Activated T-helper 1 cell treated with anti-CD3 and anti-CD28 coated beads, Interleukin-12 subunit alpha, Interleukin-12 subunit beta, Interleukin-2, Interleukin-4 antibody, amounts not matched to agents 30 ng/mL and 10 ng/mL and 1 ng/mL, durations not matched to agents 14 hours and 24 hours and 36 hours (primary cell): ENCODE data around the gene TRNP1. TPM values are rescaled to one million over a fixed set of nuclear protein-coding genes. Genes with fewer than 3 reads are reported as not detected.
"Not testable (repeated sequence)": the region's sequence is repeated elsewhere in the genome, so short reads cannot be mapped to it uniquely, and the experiment has no call there.

Experiments used
- DNase-seq: peaks from one replicate; pipeline ENCODE4 v3.0.0; 2021; ENCODE audit warnings: low spot score
- H3K27ac Mint-ChIP-seq: one replicate; pipeline ENCODE4 v1.8.0; 2021; ENCODE audit warnings: mild to moderate bottlenecking, mixed read lengths
- H3K27me3 Mint-ChIP-seq: one replicate; pipeline ENCODE4 v1.8.0; 2022; ENCODE audit warnings: mild to moderate bottlenecking, moderate library complexity, mixed read lengths; ENCODE audit not compliant: insufficient read depth
- H3K36me3 Mint-ChIP-seq: one replicate; pipeline ENCODE4 v1.8.0; 2021; ENCODE audit warnings: low read depth, mixed read lengths
- H3K4me1 Mint-ChIP-seq: one replicate; pipeline ENCODE4 v1.8.0; 2021; ENCODE audit warnings: low read depth, mixed read lengths
- H3K4me3 Mint-ChIP-seq: one replicate; pipeline ENCODE4 v1.8.0; 2021; ENCODE audit warnings: mild to moderate bottlenecking, moderate library complexity, mixed read lengths
- H3K9me3 Mint-ChIP-seq: one replicate; pipeline ENCODE4 v1.8.0; 2021; ENCODE audit warnings: mixed read lengths
- intact Hi-C: fragments of 100-400 bp; cut with micrococcal nuclease; formaldehyde crosslinking; loops from one replicate; pipeline ENCODE4 v1.15.1; 2024
- total RNA-seq: library from RNA; stranded (reverse); gene quantifications from 2 replicates; pipeline ENCODE4 v1.2.3, GENCODE V29; 2022

The TRNP1 gene
- total RNA-seq, 1 donor from 2014 or later = 2.0 TPM

GRCh38 chr1:26981146-26981846 lies 12.2 kb upstream of the TRNP1 start:
- Mint-ChIP-seq H3K27ac (no peak overlapping the region), H3K9me3 (no peaks in the 10 kb centered on the region), H3K27me3 (peaks cover 21% of the 10 kb centered on the region)

GRCh38 chr1:26983863-26984262 lies 9.6 kb upstream of the TRNP1 start:
- no peaks in the 10 kb centered on the region for H3K9me3 Mint-ChIP-seq
- H3K27me3 Mint-ChIP-seq = peaks cover 23% of the 10 kb centered on the region
- no peaks in the 10 kb centered on the region for H3K36me3 Mint-ChIP-seq
- no peak overlapping the region for H3K4me3 Mint-ChIP-seq
- intact Hi-C loops = no loop called here
- no peak overlapping the region for H3K27ac Mint-ChIP-seq
- no peaks in the 10 kb centered on the region for H3K4me1 Mint-ChIP-seq
- DNase-seq = no peak

More at GRCh38 chr1:26981146-26981846, 12.2 kb upstream of the TRNP1 start:
- DNase-seq = no peak
- no peak overlapping the region for H3K4me3 Mint-ChIP-seq
- intact Hi-C loops = no loop called here
- no peaks in the 10 kb centered on the region for H3K4me1 Mint-ChIP-seq
- H3K36me3 Mint-ChIP-seq = no peaks in the 10 kb centered on the region

- Mint-ChIP-seq H3K4me3 (no peak overlapping the region), H3K27ac (no peak overlapping the region), H3K36me3 (no peaks in the 10 kb centered on the region), H3K9me3 (no peaks in the 10 kb centered on the region), H3K27me3 (peaks cover 21% of the 10 kb centered on the region), H3K4me1 (no peaks in the 10 kb centered on the region)
- DNase-seq = no peak
- intact Hi-C loops = no loop called here
Measured at GRCh38 chr1:26984291-26984690, 9.2 kb upstream of the TRNP1 start.

- Mint-ChIP-seq H3K36me3 (no peaks in the 10 kb centered on the region), H3K27me3 (peaks cover 35% of the 10 kb centered on the region), H3K27ac (no peak overlapping the region), H3K9me3 (no peaks in the 10 kb centered on the region), H3K4me3 (no peak overlapping the region), H3K4me1 (peaks cover 3% of the 10 kb centered on the region)
- intact Hi-C loops = no loop called here
- DNase-seq = no peak
Measured at GRCh38 chr1:26986658-26987057, 6.8 kb upstream of the TRNP1 start.

GRCh38 chr1:26989403-26990109 lies 3.9 kb upstream of the TRNP1 start:
- DNase-seq, H3K36me3 Mint-ChIP-seq, H3K9me3 Mint-ChIP-seq, H3K4me3 Mint-ChIP-seq, H3K27ac Mint-ChIP-seq: not testable (repeated sequence)
- peaks cover 43% of the 10 kb centered on the region for H3K27me3 Mint-ChIP-seq
- intact Hi-C loops = loop anchor here (5.0 kb wide), 1 partner anchor 757 kb away; the partner anchor contains the start of gene CEP85
- peaks cover 12% of the 10 kb centered on the region for H3K4me1 Mint-ChIP-seq

GRCh38 chr1:26991310-26992116 lies 2.0 kb upstream of the TRNP1 start:
- Mint-ChIP-seq H3K27ac (no peak overlapping the region), H3K27me3 (peaks cover 54% of the 10 kb centered on the region), H3K36me3 (no peaks in the 10 kb centered on the region), H3K4me3 (peak overlapping the region; percentile 51), H3K9me3 (no peaks in the 10 kb centered on the region), H3K4me1 (peaks cover 12% of the 10 kb centered on the region)
- DNase-seq = no peak
- intact Hi-C loops = loop anchor here (5.0 kb wide), 1 partner anchor 759 kb away; the partner anchor contains the start of gene CEP85

GRCh38 chr1:26994020-26994786 lies 711 bp downstream of the TRNP1 start:
- intact Hi-C loops = loop anchor here (5.0 kb wide), 1 partner anchor 762 kb away; the partner anchor contains the start of gene CEP85
- H3K27ac Mint-ChIP-seq = no peak overlapping the region
- H3K27me3 Mint-ChIP-seq = peaks cover 55% of the 10 kb centered on the region
- peaks cover 21% of the 10 kb centered on the region for H3K4me1 Mint-ChIP-seq
- H3K4me3 Mint-ChIP-seq = peak overlapping the region; percentile 75
- DNase-seq = no peak
- H3K9me3 Mint-ChIP-seq = no peaks in the 10 kb centered on the region
- H3K36me3 Mint-ChIP-seq = no peaks in the 10 kb centered on the region

GRCh38 chr1:26994787-26995517 lies 1.5 kb downstream of the TRNP1 start:
- Mint-ChIP-seq H3K27me3 (peaks cover 53% of the 10 kb centered on the region), H3K4me1 (peaks cover 21% of the 10 kb centered on the region), H3K27ac (no peak overlapping the region), H3K4me3 (peak overlapping the region; percentile 75), H3K9me3 (no peaks in the 10 kb centered on the region), H3K36me3 (no peaks in the 10 kb centered on the region)
- intact Hi-C loops = loop anchor here (5.0 kb wide), 2 partner anchors 142 to 763 kb away; partner anchors contain the start of gene CEP85
- DNase-seq = no peak

GRCh38 chr1:26996024-26996423 lies 2.5 kb downstream of the TRNP1 start:
- no peak for DNase-seq
- Mint-ChIP-seq H3K27ac (no peak overlapping the region), H3K4me1 (peaks cover 21% of the 10 kb centered on the region), H3K9me3 (no peaks in the 10 kb centered on the region), H3K27me3 (peaks cover 51% of the 10 kb centered on the region), H3K36me3 (no peaks in the 10 kb centered on the region), H3K4me3 (peak overlapping the region; percentile 45)
- intact Hi-C loops = loop anchor here (2.0 to 5.0 kb wide), 2 partner anchors 49 to 141 kb away; no protein-coding TSS in a partner anchor

GRCh38 chr1:26996665-26997064 lies 3.2 kb downstream of the TRNP1 start:
- intact Hi-C loops = loop anchor here (1.0 to 5.0 kb wide), 4 partner anchors 48 to 141 kb away; partner anchors contain the start of gene NUDC
- no peaks in the 10 kb centered on the region for H3K9me3 Mint-ChIP-seq
- peaks cover 48% of the 10 kb centered on the region for H3K27me3 Mint-ChIP-seq
- no peak for DNase-seq
- H3K36me3 Mint-ChIP-seq = no peaks in the 10 kb centered on the region
- no peak overlapping the region for H3K27ac Mint-ChIP-seq
- peaks cover 17% of the 10 kb centered on the region for H3K4me1 Mint-ChIP-seq
- no peak overlapping the region for H3K4me3 Mint-ChIP-seq

- no peak overlapping the region for H3K27ac Mint-ChIP-seq
Measured at GRCh38 chr1:26998429-26999300, 5.2 kb downstream of the TRNP1 start.

More at GRCh38 chr1:26998429-26999300, 5.2 kb downstream of the TRNP1 start:
- DNase-seq = no peak
- Mint-ChIP-seq H3K4me1 (peaks cover 9% of the 10 kb centered on the region), H3K4me3 (no peak overlapping the region), H3K9me3 (no peaks in the 10 kb centered on the region), H3K27me3 (peaks cover 41% of the 10 kb centered on the region), H3K36me3 (no peaks in the 10 kb centered on the region)
- intact Hi-C loops = loop anchor here (5.0 kb wide), 1 partner anchor 139 kb away; no protein-coding TSS in a partner anchor
